LNCaP clone FGC (cell line): ENCODE measurements around the gene YTHDC1.

Experiments
- DNase-seq: peaks from one replicate; pipeline ENCODE4 v3.0.0-alpha.2; 2011; ENCODE audit warnings: low read depth
- H3K4me3 ChIP-seq: 2 replicates; pipeline ENCODE4 v1.5.1; 2011; ENCODE audit warnings: mild to moderate bottlenecking, low read depth, low read length, control low read depth
- CTCF ChIP-seq: IDR thresholded peaks from 2 replicates; pipeline ENCODE4 v1.5.1; 2012; ENCODE audit warnings: mild to moderate bottlenecking; ENCODE audit not compliant: control insufficient read depth, insufficient read depth; ENCODE audit errors: extremely low read depth

YTHDC1 gene

GRCh38 chr4:68385267-68385666 is 35.4 kb upstream of the YTHDC1 start:
- no peak for TF ChIP-seq CTCF
- no peak for DNase-seq
- no peak overlapping the region for H3K4me3 ChIP-seq

GRCh38 chr4:68383115-68383514 is 33.2 kb upstream of the YTHDC1 start:
- TF ChIP-seq CTCF, result no peak
- DNase-seq, result no peak

GRCh38 chr4:68378226-68378625 is 28.3 kb upstream of the YTHDC1 start:
- no peak overlapping the region for H3K4me3 ChIP-seq
- DNase-seq, result no peak
- TF ChIP-seq CTCF, result no peak

More at GRCh38 chr4:68383115-68383514, 33.2 kb upstream of the YTHDC1 start:
- no peak overlapping the region for H3K4me3 ChIP-seq

GRCh38 chr4:68375667-68376559 is 26.0 kb upstream of the YTHDC1 start:
- peak; percentile 94 for TF ChIP-seq CTCF
- peak overlapping the region; percentile 36 for H3K4me3 ChIP-seq
- DNase-seq, result peak; percentile 72

GRCh38 chr4:68373513-68373912 is 23.6 kb upstream of the YTHDC1 start:
- no peak overlapping the region for H3K4me3 ChIP-seq
- no peak for TF ChIP-seq CTCF
- no peak for DNase-seq

- DNase-seq, result no peak
- TF ChIP-seq CTCF, result no peak
- H3K4me3 ChIP-seq, result no peak overlapping the region
These were observed 22.7 kb upstream of the YTHDC1 start for GRCh38 chr4:68372588-68372987.
